ENCODE measurements around the gene PTPRN2.

Gene PTPRN2

GRCh38 chr7:157646551-157646950, 941.1 kb downstream of the PTPRN2 start:
- no peak for DNase-seq (ENCODE audit: low spot score)

- DNase-seq (ENCODE audit: low spot score) = no peak
These were observed 942.1 kb downstream of the PTPRN2 start for GRCh38 chr7:157645539-157645938.

GRCh38 chr7:157644946-157645345, 942.7 kb downstream of the PTPRN2 start:
- no peak for DNase-seq (ENCODE audit: low spot score)

GRCh38 chr7:157643525-157643970, 944.1 kb downstream of the PTPRN2 start:
- DNase-seq (ENCODE audit: low spot score) = no peak

- no peak for DNase-seq (ENCODE audit: low spot score)
These were observed 945.8 kb downstream of the PTPRN2 start for GRCh38 chr7:157641866-157642265.

GRCh38 chr7:157640144-157640543, 947.5 kb downstream of the PTPRN2 start:
- DNase-seq (ENCODE audit: low spot score) = no peak

GRCh38 chr7:157638563-157638962, 949.1 kb downstream of the PTPRN2 start:
- no peak for DNase-seq (ENCODE audit: low spot score)

- DNase-seq (ENCODE audit: low spot score) = no peak
These were observed 950.2 kb downstream of the PTPRN2 start for GRCh38 chr7:157637216-157637949.

GRCh38 chr7:157635669-157636068, 952.0 kb downstream of the PTPRN2 start:
- DNase-seq (ENCODE audit: low spot score) = no peak

GRCh38 chr7:157635148-157635500, 952.5 kb downstream of the PTPRN2 start:
- no peak for DNase-seq (ENCODE audit: low spot score)

GRCh38 chr7:157634401-157635147, 953.0 kb downstream of the PTPRN2 start:
- DNase-seq (ENCODE audit: low spot score) = no peak

- DNase-seq (ENCODE audit: low spot score) = no peak
These were observed 954.0 kb downstream of the PTPRN2 start for GRCh38 chr7:157633465-157634185.

GRCh38 chr7:157630301-157630853, 957.2 kb downstream of the PTPRN2 start:
- DNase-seq (ENCODE audit: low spot score) = no peak

- no peak for DNase-seq (ENCODE audit: low spot score)
These were observed 959.2 kb downstream of the PTPRN2 start for GRCh38 chr7:157628456-157628855.

GRCh38 chr7:157627646-157628045, 960.0 kb downstream of the PTPRN2 start:
- no peak for DNase-seq (ENCODE audit: low spot score)

GRCh38 chr7:157627033-157627432, 960.6 kb downstream of the PTPRN2 start:
- no peak for DNase-seq (ENCODE audit: low spot score)

- no peak for DNase-seq (ENCODE audit: low spot score)
These were observed 961.5 kb downstream of the PTPRN2 start for GRCh38 chr7:157625973-157626742.

GRCh38 chr7:157623556-157623955, 964.1 kb downstream of the PTPRN2 start:
- DNase-seq (ENCODE audit: low spot score) = no peak

- no peak for DNase-seq (ENCODE audit: low spot score)
These were observed 965.0 kb downstream of the PTPRN2 start for GRCh38 chr7:157622408-157623205.

GRCh38 chr7:157622000-157622399, 965.6 kb downstream of the PTPRN2 start:
- no peak for DNase-seq (ENCODE audit: low spot score)

GRCh38 chr7:157621131-157621681, 966.4 kb downstream of the PTPRN2 start:
- DNase-seq (ENCODE audit: low spot score) = no peak
